ENCODE results near the gene MBD2. TPM values are rescaled to one million over a fixed set of nuclear protein-coding genes. Genes with fewer than 3 reads are reported as not detected.

MBD2 gene, protein sequence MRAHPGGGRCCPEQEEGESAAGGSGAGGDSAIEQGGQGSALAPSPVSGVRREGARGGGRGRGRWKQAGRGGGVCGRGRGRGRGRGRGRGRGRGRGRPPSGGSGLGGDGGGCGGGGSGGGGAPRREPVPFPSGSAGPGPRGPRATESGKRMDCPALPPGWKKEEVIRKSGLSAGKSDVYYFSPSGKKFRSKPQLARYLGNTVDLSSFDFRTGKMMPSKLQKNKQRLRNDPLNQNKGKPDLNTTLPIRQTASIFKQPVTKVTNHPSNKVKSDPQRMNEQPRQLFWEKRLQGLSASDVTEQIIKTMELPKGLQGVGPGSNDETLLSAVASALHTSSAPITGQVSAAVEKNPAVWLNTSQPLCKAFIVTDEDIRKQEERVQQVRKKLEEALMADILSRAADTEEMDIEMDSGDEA
- total RNA-seq (10 to 100 TPM; 11.0 to 11.8 TPM), polyA plus RNA-seq (10 to 100 TPM in 1 of 2 donors, 1 to 10 TPM in 1; 9.2 to 16.2 TPM)

DNA sequence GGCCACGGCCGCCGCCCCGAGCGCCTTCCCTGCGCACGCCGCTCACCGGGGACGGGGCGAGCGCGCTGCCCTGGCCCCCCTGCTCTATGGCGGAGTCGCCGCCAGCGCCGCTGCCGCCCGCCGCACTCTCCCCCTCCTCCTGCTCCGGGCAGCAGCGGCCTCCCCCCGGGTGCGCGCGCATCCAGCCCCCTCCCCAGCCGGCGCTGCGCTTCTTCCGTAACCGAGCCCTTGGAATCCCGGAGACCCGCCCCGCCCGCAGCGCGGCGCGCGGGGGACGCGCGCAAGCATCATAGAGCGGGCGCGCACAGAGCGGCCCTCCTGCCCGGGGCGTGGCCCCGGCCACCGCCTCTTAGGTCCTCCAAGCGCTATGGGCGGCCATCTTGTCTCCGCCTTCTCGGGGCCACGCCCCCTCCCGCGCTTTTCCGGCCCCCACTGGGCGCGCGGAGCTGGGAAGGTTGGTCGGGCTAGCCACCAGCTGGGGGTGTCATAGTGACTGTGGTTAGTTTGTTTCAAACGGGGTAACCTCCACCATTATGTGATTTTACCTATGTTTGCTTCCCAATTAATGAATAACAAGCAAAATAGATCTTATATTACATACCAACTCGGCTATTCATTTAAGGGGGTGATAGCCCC is at the start of gene MBD2:
Gene MBD2 (minus strand): TSS at position 291 of the 636 bp plus-strand sequence. CDS start 110 bp downstream, at position 181.
- peak within 1 kb of the TSS; percentile 67 to 72 for H3K27ac ChIP-seq (ENCODE audit: low read depth in 1 of 2, low read length in 2 of 2)
- peaks cover 6 to 25% (median 14%) of the 10 kb centered on the region in 4 donors for H3K4me1 ChIP-seq (ENCODE audit: control insufficient read depth in 4 of 4, insufficient read depth in 4 of 4, low read length in 3 of 4)
- peak within 1 kb of the TSS; percentile 2 to 65 for H3K9ac ChIP-seq (ENCODE audit: low read depth in 1 of 2, low read length in 2 of 2)
- no peaks in the 10 kb centered on the region for H3K36me3 ChIP-seq (ENCODE audit: control insufficient read depth in 4 of 4, insufficient read depth in 3 of 4, low read depth in 1 of 4, low read length in 3 of 4)
- peak within 1 kb of the TSS; percentile 77 to 98 (median 79) for H3K4me3 ChIP-seq (ENCODE audit: low read depth in 1 of 3, low read length in 3 of 3)
- H3K27me3 ChIP-seq (ENCODE audit: control insufficient read depth in 4 of 4, insufficient read depth in 4 of 4, low read length in 3 of 4): no peaks in the 10 kb centered on the region
- WGBS: under 1% methylated on average over 66 of the region's 66 CpGs
- TF ChIP-seq TAF1 (conservative IDR thresholded peaks at IDR 0.05) (no peak), RXRA (IDR thresholded peaks at IDR 0.05) (peak in 1 of 2 donors; percentile 25), NR2F2 (IDR thresholded peaks at IDR 0.05) (no peak), SP1 (IDR thresholded peaks at IDR 0.05) (peak; percentile 61), HNF4A (conservative IDR thresholded peaks at IDR 0.05) (no peak), RAD21 (IDR thresholded peaks at IDR 0.05) (peak; percentile 63 to 68), YY1 (IDR thresholded peaks at IDR 0.05) (peak; percentile 98), FOXA2 (IDR thresholded peaks at IDR 0.05) (no peak), JUND (IDR thresholded peaks at IDR 0.05) (no peak), GABPA (IDR thresholded peaks at IDR 0.05 in 1 of 2, conservative IDR thresholded peaks at IDR 0.05 in 1 of 2) (peak in 1 of 2 donors; percentile 66), HNF4G (IDR thresholded peaks at IDR 0.05) (no peak), EGR1 (IDR thresholded peaks at IDR 0.05; ENCODE audit: low read depth in 2 of 2) (peak; percentile 62 to 74), FOXA1 (IDR thresholded peaks at IDR 0.05) (peak; percentile 16)
- TF ChIP-seq, protein P1, sequence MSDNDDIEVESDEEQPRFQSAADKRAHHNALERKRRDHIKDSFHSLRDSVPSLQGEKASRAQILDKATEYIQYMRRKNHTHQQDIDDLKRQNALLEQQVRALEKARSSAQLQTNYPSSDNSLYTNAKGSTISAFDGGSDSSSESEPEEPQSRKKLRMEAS (IDR thresholded peaks at IDR 0.05): no peak
- TF ChIP-seq, protein P2, sequence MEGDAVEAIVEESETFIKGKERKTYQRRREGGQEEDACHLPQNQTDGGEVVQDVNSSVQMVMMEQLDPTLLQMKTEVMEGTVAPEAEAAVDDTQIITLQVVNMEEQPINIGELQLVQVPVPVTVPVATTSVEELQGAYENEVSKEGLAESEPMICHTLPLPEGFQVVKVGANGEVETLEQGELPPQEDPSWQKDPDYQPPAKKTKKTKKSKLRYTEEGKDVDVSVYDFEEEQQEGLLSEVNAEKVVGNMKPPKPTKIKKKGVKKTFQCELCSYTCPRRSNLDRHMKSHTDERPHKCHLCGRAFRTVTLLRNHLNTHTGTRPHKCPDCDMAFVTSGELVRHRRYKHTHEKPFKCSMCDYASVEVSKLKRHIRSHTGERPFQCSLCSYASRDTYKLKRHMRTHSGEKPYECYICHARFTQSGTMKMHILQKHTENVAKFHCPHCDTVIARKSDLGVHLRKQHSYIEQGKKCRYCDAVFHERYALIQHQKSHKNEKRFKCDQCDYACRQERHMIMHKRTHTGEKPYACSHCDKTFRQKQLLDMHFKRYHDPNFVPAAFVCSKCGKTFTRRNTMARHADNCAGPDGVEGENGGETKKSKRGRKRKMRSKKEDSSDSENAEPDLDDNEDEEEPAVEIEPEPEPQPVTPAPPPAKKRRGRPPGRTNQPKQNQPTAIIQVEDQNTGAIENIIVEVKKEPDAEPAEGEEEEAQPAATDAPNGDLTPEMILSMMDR (IDR thresholded peaks at IDR 0.05; ENCODE audit: low read depth, low read length, missing input control): peak; percentile 2
- TF ChIP-seq, protein P3, sequence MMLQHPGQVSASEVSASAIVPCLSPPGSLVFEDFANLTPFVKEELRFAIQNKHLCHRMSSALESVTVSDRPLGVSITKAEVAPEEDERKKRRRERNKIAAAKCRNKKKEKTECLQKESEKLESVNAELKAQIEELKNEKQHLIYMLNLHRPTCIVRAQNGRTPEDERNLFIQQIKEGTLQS (IDR thresholded peaks at IDR 0.05): no peak
- TF ChIP-seq, protein P4, sequence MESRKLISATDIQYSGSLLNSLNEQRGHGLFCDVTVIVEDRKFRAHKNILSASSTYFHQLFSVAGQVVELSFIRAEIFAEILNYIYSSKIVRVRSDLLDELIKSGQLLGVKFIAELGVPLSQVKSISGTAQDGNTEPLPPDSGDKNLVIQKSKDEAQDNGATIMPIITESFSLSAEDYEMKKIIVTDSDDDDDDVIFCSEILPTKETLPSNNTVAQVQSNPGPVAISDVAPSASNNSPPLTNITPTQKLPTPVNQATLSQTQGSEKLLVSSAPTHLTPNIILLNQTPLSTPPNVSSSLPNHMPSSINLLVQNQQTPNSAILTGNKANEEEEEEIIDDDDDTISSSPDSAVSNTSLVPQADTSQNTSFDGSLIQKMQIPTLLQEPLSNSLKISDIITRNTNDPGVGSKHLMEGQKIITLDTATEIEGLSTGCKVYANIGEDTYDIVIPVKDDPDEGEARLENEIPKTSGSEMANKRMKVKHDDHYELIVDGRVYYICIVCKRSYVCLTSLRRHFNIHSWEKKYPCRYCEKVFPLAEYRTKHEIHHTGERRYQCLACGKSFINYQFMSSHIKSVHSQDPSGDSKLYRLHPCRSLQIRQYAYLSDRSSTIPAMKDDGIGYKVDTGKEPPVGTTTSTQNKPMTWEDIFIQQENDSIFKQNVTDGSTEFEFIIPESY (IDR thresholded peaks at IDR 0.05): no peak
- TF ChIP-seq, protein P5, sequence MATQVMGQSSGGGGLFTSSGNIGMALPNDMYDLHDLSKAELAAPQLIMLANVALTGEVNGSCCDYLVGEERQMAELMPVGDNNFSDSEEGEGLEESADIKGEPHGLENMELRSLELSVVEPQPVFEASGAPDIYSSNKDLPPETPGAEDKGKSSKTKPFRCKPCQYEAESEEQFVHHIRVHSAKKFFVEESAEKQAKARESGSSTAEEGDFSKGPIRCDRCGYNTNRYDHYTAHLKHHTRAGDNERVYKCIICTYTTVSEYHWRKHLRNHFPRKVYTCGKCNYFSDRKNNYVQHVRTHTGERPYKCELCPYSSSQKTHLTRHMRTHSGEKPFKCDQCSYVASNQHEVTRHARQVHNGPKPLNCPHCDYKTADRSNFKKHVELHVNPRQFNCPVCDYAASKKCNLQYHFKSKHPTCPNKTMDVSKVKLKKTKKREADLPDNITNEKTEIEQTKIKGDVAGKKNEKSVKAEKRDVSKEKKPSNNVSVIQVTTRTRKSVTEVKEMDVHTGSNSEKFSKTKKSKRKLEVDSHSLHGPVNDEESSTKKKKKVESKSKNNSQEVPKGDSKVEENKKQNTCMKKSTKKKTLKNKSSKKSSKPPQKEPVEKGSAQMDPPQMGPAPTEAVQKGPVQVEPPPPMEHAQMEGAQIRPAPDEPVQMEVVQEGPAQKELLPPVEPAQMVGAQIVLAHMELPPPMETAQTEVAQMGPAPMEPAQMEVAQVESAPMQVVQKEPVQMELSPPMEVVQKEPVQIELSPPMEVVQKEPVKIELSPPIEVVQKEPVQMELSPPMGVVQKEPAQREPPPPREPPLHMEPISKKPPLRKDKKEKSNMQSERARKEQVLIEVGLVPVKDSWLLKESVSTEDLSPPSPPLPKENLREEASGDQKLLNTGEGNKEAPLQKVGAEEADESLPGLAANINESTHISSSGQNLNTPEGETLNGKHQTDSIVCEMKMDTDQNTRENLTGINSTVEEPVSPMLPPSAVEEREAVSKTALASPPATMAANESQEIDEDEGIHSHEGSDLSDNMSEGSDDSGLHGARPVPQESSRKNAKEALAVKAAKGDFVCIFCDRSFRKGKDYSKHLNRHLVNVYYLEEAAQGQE (IDR thresholded peaks at IDR 0.05): peak; percentile 28
- H3K9me3 ChIP-seq (ENCODE audit: control insufficient read depth in 4 of 4, low read length in 3 of 4): no peaks in the 10 kb centered on the region
- peak; percentile 93 for DNase-seq (ENCODE audit: low spot score)

All from liver (tissue), 9 donors.